Aorta (tissue), 5 donors: ENCODE data around the gene MAN1A2. TPM values are rescaled to one million over a fixed set of nuclear protein-coding genes. Genes with fewer than 3 reads are reported as not detected.

Source experiments
- ATAC-seq: fragments of 200-7000 bp; cut with Tn5 transposase; one replicate; pipeline ENCODE4 v1.9.1; 2022; ENCODE audit warnings: moderate library complexity; ENCODE audit not compliant: low FRiP score
- DNase-seq, 2 donors: peaks; one replicate each; pipeline ENCODE4 v3.0.0-alpha.2; 2020
- H3K27ac ChIP-seq, 2 donors: one replicate each; pipeline ENCODE4 v1.5.1; 2013; ENCODE audit warnings: low read length in 2 of 2, mild to moderate bottlenecking in 2 of 2, moderate library complexity in 2 of 2, control low read depth in 1 of 2, inconsistent platforms in 1 of 2, low read depth in 1 of 2
- H3K27me3 ChIP-seq, 2 donors: one replicate each; pipeline ENCODE4 v1.6.1; 2013; ENCODE audit warnings: control low read depth in 1 of 2, low read length in 1 of 2, mild to moderate bottlenecking in 1 of 2, moderate library complexity in 1 of 2; ENCODE audit not compliant: insufficient read depth in 2 of 2, control insufficient read depth in 1 of 2
- H3K36me3 ChIP-seq, 2 donors: one replicate each; pipeline ENCODE4 v1.6.1; 2013; ENCODE audit warnings: control low read depth in 1 of 2, low read length in 1 of 2, mild to moderate bottlenecking in 1 of 2; ENCODE audit not compliant: insufficient read depth in 2 of 2, control insufficient read depth in 1 of 2
- H3K4me1 ChIP-seq, 2 donors: one replicate each; pipeline ENCODE4 v1.6.1; 2013; ENCODE audit warnings: low read length in 2 of 2, control low read depth in 1 of 2, mild to moderate bottlenecking in 1 of 2, moderate library complexity in 1 of 2; ENCODE audit not compliant: insufficient read depth in 2 of 2, control insufficient read depth in 1 of 2
- H3K4me3 ChIP-seq, 2 donors: one replicate each; pipeline ENCODE4 v1.5.1; 2013; ENCODE audit warnings: low read length in 2 of 2, control low read depth in 1 of 2, mild to moderate bottlenecking in 1 of 2
- H3K9me3 ChIP-seq: one replicate; pipeline ENCODE4 v1.6.1; 2013; ENCODE audit warnings: mild to moderate bottlenecking, low read length; ENCODE audit not compliant: control insufficient read depth
- WGBS, 2 donors: extraction: QIAGEN DNeasy Blood & Tissue Kit; methylation state at CpG; one replicate each; pipeline ENCODE4 v1.1.7; 2013; 5-methylcytosine and 5-hydroxymethylcytosine counted together
- intact Hi-C, 2 donors: fragments of 100-400 bp; cut with DNase I; formaldehyde crosslinking; loops; one replicate each; pipeline versions ENCODE4 v1.14.2 to v1.15.0; 2022
- polyA plus RNA-seq, 2 donors: library from polyadenylated mRNA; stranded (reverse); fragments of 200-250 nt; gene quantifications; one replicate each; pipeline ENCODE4 v1.2.3, GENCODE V29; 2013
- total RNA-seq, 2 donors: library from RNA; stranded (reverse); fragmentation: NEBNext Ultra II Directional; extraction: Animal tissue kit (Norgen Biotek cat#: 25700); gene quantifications; one replicate each; pipeline ENCODE4 v1.2.1, GENCODE V29; 2021
- donor health status: healthy with polysubstance abuse.
- donor health status: Bipolar disorder and iron deficiency.
- donor health status: DM: no; HTN: no; CAD: no.
- donor health status: DM: no; HTN: no; CAD: no.
- donor health status: DM: yes; HTN: yes; CAD: no.

The MAN1A2 gene
- total and polyA plus RNA-seq, 4 donors: 6.3 to 50.4 (median 29.6) TPM

- H3K27ac ChIP-seq: no peak overlapping the region
- H3K4me1 ChIP-seq: peaks cover 0 to 1% of the 10 kb centered on the region in 2 donors
- WGBS, 2 donors: 92 to 98% methylated on average over 2 of the region's 2 CpGs
- ATAC-seq (no peak), DNase-seq (no peak)
- H3K27me3 ChIP-seq: no peaks in the 10 kb centered on the region
- no peaks in the 10 kb centered on the region for H3K9me3 ChIP-seq
- H3K36me3 ChIP-seq: no peaks in the 10 kb centered on the region
- no peak overlapping the region for H3K4me3 ChIP-seq
- intact Hi-C loops: no loop called here
Measured at GRCh38 chr1:117387060-117387633, 19.9 kb downstream of the MAN1A2 start.

GRCh38 chr1:117388328-117388727 is 21.1 kb downstream of the MAN1A2 start:
- ATAC-seq (no peak), DNase-seq (no peak)
- intact Hi-C loops: no loop called here
- H3K4me3 ChIP-seq: no peak overlapping the region
- H3K9me3 ChIP-seq: no peaks in the 10 kb centered on the region
- H3K36me3 ChIP-seq: no peaks in the 10 kb centered on the region
- 96 to 97% methylated on average over 3 of the region's 3 CpGs for WGBS, 2 donors
- peaks cover 0 to 1% of the 10 kb centered on the region in 2 donors for H3K4me1 ChIP-seq
- no peak overlapping the region for H3K27ac ChIP-seq
- H3K27me3 ChIP-seq: no peaks in the 10 kb centered on the region

- no peaks in the 10 kb centered on the region for H3K36me3 ChIP-seq
- DNase-seq (no peak), ATAC-seq (no peak)
- intact Hi-C loops: no loop called here
- H3K27ac ChIP-seq: no peak overlapping the region
- H3K4me1 ChIP-seq: peaks cover 0 to 1% of the 10 kb centered on the region in 2 donors
- no peaks in the 10 kb centered on the region for H3K9me3 ChIP-seq
- H3K4me3 ChIP-seq: no peak overlapping the region
- no peaks in the 10 kb centered on the region for H3K27me3 ChIP-seq
- WGBS, 2 donors: 85 to 89% methylated on average over 3 of the region's 3 CpGs
Measured at GRCh38 chr1:117389284-117389683, 22.0 kb downstream of the MAN1A2 start.

- ATAC-seq: no peak
- intact Hi-C loops: no loop called here
- H3K36me3 ChIP-seq: no peaks in the 10 kb centered on the region
- no peak overlapping the region for H3K4me3 ChIP-seq
- peaks cover 0 to 1% of the 10 kb centered on the region in 2 donors for H3K4me1 ChIP-seq
- no peaks in the 10 kb centered on the region for H3K27me3 ChIP-seq
- WGBS, 2 donors: 88 to 93% methylated on average over 1 of the region's 1 CpG
- H3K27ac ChIP-seq: no peak overlapping the region
- no peaks in the 10 kb centered on the region for H3K9me3 ChIP-seq
- no peak for DNase-seq
Measured at GRCh38 chr1:117389779-117390178, 22.5 kb downstream of the MAN1A2 start.

- intact Hi-C loops: no loop called here
- Histone ChIP-seq H3K4me3 (no peak overlapping the region), H3K27me3 (no peaks in the 10 kb centered on the region), H3K27ac (no peak overlapping the region), H3K4me1 (peaks cover 1 to 5% of the 10 kb centered on the region in 2 donors), H3K9me3 (no peaks in the 10 kb centered on the region), H3K36me3 (no peaks in the 10 kb centered on the region)
- ATAC-seq: no peak
- no peak for DNase-seq
- 3% methylated on average over 1 of the region's 1 CpG for WGBS, 2 donors
Measured at GRCh38 chr1:117392771-117393170, 25.5 kb downstream of the MAN1A2 start.

- Histone ChIP-seq H3K27me3 (no peaks in the 10 kb centered on the region), H3K9me3 (no peaks in the 10 kb centered on the region), H3K36me3 (no peaks in the 10 kb centered on the region), H3K4me3 (no peak overlapping the region), H3K27ac (no peak overlapping the region), H3K4me1 (peaks cover 1 to 9% of the 10 kb centered on the region in 2 donors)
- ATAC-seq: no peak
- intact Hi-C loops: no loop called here
- DNase-seq: no peak
Measured at GRCh38 chr1:117396074-117396473, 28.8 kb downstream of the MAN1A2 start.

GRCh38 chr1:117396636-117397035 is 29.4 kb downstream of the MAN1A2 start:
- no peaks in the 10 kb centered on the region for H3K36me3 ChIP-seq
- peaks cover 1 to 9% of the 10 kb centered on the region in 2 donors for H3K4me1 ChIP-seq
- ATAC-seq: no peak
- no peak overlapping the region for H3K4me3 ChIP-seq
- H3K27me3 ChIP-seq: no peaks in the 10 kb centered on the region
- H3K27ac ChIP-seq: no peak overlapping the region
- no peak for DNase-seq
- H3K9me3 ChIP-seq: no peaks in the 10 kb centered on the region
- intact Hi-C loops: no loop called here

- H3K9me3 ChIP-seq: no peaks in the 10 kb centered on the region
- 81 to 84% methylated on average over 6 of the region's 6 CpGs for WGBS, 2 donors
- intact Hi-C loops: no loop called here
Measured at GRCh38 chr1:117398957-117399356, 31.7 kb downstream of the MAN1A2 start.

GRCh38 chr1:117401761-117402160 is 34.5 kb downstream of the MAN1A2 start:
- H3K27me3 ChIP-seq: no peaks in the 10 kb centered on the region
- H3K4me1 ChIP-seq: peaks cover 0 to 4% of the 10 kb centered on the region in 2 donors
- intact Hi-C loops: no loop called here
- ATAC-seq (no peak), DNase-seq (no peak)
- H3K4me3 ChIP-seq: no peak overlapping the region
- H3K36me3 ChIP-seq: no peaks in the 10 kb centered on the region
- H3K9me3 ChIP-seq: no peaks in the 10 kb centered on the region
- H3K27ac ChIP-seq: no peak overlapping the region

More at GRCh38 chr1:117398957-117399356, 31.7 kb downstream of the MAN1A2 start:
- no peak overlapping the region for H3K4me3 ChIP-seq
- peaks cover 0 to 9% of the 10 kb centered on the region in 2 donors for H3K4me1 ChIP-seq
- ATAC-seq (no peak), DNase-seq (no peak)
- no peak overlapping the region for H3K27ac ChIP-seq
- no peaks in the 10 kb centered on the region for H3K36me3 ChIP-seq
- H3K27me3 ChIP-seq: no peaks in the 10 kb centered on the region
